Measurements from ENCODE around the gene PEPD. TPM values are rescaled to one million over a fixed set of nuclear protein-coding genes. Genes with fewer than 3 reads are reported as not detected.

Gene PEPD
- total RNA-seq, 4 donors from 2014 or later: 58.9 to 81.0 (median 70.7) TPM

DNA sequence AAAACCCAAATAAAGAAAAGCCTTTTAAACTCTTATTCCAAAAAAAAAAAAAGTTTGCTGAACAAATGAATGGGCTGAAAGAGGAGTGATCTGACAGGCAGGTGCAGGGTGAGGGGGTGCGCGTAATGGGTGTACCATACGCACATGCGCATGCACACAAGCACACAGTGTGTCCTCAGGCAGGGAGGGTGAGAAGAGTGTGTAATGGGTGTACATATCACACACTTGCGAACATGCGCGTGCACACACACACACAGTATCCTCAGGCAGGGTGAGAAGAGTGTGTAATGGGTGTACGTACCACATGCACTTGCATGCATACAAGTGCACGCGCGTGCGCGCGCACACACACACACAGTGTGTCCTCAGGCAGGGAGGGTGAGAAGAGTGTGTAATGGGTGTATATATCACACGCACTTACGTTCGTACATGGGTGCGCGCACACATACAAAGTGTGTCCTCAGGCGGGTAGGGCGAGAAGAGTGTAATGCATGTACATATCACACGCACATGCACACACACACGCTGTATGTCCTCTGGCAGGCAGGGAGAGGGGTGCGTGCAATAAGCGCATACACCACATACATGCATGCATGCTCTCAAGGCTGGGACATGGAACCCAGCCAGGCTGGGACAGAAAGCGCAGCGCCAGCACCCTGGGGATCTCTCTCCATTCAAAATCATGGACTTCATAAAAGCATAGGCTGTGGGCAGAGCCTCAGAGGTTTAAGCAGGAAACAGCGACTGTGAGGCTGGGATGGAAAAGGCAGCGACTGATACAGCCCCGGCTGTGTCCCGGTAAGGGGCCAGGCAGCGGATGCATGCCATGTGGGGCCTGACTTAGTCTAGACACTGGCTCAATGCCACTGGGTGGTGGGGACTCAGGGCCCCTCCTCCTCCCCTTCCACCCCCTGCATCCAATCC, 77.7 kb downstream of the PEPD start:
- TF ChIP-seq, protein P1, sequence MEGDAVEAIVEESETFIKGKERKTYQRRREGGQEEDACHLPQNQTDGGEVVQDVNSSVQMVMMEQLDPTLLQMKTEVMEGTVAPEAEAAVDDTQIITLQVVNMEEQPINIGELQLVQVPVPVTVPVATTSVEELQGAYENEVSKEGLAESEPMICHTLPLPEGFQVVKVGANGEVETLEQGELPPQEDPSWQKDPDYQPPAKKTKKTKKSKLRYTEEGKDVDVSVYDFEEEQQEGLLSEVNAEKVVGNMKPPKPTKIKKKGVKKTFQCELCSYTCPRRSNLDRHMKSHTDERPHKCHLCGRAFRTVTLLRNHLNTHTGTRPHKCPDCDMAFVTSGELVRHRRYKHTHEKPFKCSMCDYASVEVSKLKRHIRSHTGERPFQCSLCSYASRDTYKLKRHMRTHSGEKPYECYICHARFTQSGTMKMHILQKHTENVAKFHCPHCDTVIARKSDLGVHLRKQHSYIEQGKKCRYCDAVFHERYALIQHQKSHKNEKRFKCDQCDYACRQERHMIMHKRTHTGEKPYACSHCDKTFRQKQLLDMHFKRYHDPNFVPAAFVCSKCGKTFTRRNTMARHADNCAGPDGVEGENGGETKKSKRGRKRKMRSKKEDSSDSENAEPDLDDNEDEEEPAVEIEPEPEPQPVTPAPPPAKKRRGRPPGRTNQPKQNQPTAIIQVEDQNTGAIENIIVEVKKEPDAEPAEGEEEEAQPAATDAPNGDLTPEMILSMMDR (IDR thresholded peaks at IDR 0.05): no peak
- TF ChIP-seq POLR2A (IDR thresholded peaks at IDR 0.05): no peak
- DNase-seq (ENCODE audit: low spot score in 2 of 2): peak in 1 of 2 donors; percentile 67
- no peak overlapping the region for H3K4me3 ChIP-seq (ENCODE audit: low read depth, poor library complexity, severe bottlenecking)
- intact Hi-C loops (cut with DNase I; ENCODE audit: low total_unique reads): no loop called here
- 92 to 96% methylated on average over 32 of the region's 32 CpGs for WGBS, 2 donors

DNA sequence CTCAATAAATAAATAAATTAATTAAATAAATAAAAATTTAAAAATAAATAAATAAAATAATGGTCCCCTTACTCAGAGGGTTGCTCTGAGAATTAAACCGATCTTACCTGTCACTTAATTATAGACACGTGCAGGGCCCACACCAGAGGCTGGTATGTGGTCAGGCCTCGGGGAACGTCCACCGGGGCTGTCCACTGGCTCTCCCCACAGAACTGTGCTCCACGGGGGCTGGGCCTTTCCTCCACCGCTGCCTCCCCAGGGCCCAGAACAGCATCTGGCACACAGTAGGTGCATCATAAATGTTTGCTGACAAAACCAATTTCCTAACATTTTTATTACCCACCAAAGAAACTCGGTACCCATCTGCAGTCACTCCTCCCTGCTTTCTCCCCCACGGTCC, 78.9 kb downstream of the PEPD start:
- H3K4me3 ChIP-seq (ENCODE audit: low read depth, poor library complexity, severe bottlenecking): no peak overlapping the region
- intact Hi-C loops (cut with DNase I; ENCODE audit: low total_unique reads): no loop called here
- peak in 1 of 2 donors; percentile 68 for DNase-seq (ENCODE audit: low spot score in 2 of 2)
- no peak for TF ChIP-seq POLR2A (IDR thresholded peaks at IDR 0.05)
- TF ChIP-seq, protein P1 (IDR thresholded peaks at IDR 0.05): no peak
- WGBS, 2 donors: 92% methylated on average over 9 of the region's 9 CpGs

DNA sequence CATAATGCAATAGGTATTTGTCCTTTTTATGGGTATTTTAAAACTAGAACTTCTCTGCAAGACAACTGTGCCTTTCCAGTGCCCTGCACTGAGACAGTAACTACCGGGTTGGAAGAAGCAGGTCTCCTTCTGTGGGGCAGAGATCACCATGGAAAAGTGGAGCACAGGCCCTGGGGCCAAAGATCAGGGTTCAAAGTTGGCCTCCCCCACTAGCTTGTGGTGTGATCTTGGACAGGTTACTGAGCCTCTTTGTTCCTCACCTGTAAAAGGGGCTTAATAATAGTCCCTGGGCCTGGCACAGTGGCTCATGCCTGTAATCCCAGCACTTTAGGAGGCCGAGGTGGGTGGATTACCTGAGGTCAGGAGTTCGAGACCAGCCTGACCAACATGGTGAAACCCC, 79.8 kb downstream of the PEPD start:
- no peak overlapping the region for H3K4me3 ChIP-seq (ENCODE audit: low read depth, poor library complexity, severe bottlenecking)
- TF ChIP-seq, protein P1 (IDR thresholded peaks at IDR 0.05): no peak
- no peak for TF ChIP-seq POLR2A (IDR thresholded peaks at IDR 0.05)
- WGBS, 2 donors: 91 to 92% methylated on average over 3 of the region's 3 CpGs
- DNase-seq (ENCODE audit: low spot score in 2 of 2): peak in 1 of 2 donors; percentile 29
- intact Hi-C loops (cut with DNase I; ENCODE audit: low total_unique reads): no loop called here

DNA sequence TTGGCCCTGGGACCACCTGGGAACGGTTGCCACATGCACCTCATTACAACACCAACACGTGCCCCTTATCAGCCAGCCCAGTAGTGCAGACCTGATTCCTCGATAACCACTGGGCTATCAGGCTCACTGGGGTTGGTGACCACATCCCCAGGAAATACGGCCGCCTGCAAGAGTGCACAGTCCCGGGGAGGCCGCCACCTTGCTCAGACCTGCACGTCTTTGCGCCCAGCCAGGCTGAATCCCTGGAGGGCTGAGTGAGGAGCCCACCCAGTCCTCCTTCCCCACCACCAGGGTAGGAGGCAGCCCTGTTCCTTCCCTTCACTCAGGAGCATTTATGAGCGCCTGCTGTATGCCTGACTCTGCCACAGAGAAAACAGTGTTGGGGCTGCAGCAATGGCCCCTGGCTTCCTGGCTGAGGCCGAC, 80.3 kb downstream of the PEPD start:
- intact Hi-C loops (cut with DNase I; ENCODE audit: low total_unique reads): no loop called here
- DNase-seq (ENCODE audit: low spot score in 2 of 2): peak in 1 of 2 donors; percentile 79
- 90 to 95% methylated on average over 11 of the region's 11 CpGs for WGBS, 2 donors

DNA sequence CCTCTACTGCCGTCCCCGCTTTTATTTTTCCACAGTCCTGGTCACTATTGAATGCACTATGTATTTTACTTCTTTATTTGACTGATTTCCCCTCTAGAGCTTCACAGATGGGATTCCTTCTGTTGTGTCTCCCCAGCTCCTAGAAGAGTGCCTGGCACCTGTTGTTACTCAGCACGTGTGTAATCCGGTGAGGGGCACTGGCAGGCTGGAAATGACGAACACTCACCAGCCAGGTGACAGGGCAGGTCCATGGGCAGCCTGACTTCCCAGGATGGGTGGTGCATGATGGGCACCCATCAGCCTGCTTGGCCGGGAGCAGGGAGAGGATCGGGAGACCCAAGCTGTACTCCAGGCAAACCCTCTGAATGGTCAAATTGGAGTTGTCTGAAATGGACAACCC, 80.9 kb downstream of the PEPD start:
- WGBS, 2 donors: 92 to 96% methylated on average over 7 of the region's 7 CpGs
- DNase-seq (ENCODE audit: low spot score in 2 of 2): no peak
- TF ChIP-seq, protein P1 (IDR thresholded peaks at IDR 0.05): no peak
- no peak for TF ChIP-seq POLR2A (IDR thresholded peaks at IDR 0.05)
- no peak overlapping the region for H3K4me3 ChIP-seq (ENCODE audit: low read depth, poor library complexity, severe bottlenecking)
- intact Hi-C loops (cut with DNase I; ENCODE audit: low total_unique reads): no loop called here

More for the DNA sequence above, 80.3 kb downstream of the PEPD start:
- TF ChIP-seq POLR2A (IDR thresholded peaks at IDR 0.05): no peak
- TF ChIP-seq, protein P1 (IDR thresholded peaks at IDR 0.05): no peak
- H3K4me3 ChIP-seq (ENCODE audit: low read depth, poor library complexity, severe bottlenecking): no peak overlapping the region
